HEK293 (cell line): Measurements from ENCODE around the gene PSMD13.

Source experiments
- CTCF ChIA-PET: fragments of 350-600 bp; formaldehyde crosslinking; extraction: SDS; loops from one replicate; lab custom pipeline; 2021; ENCODE audit warnings: antibody characterized with exemption; lab: Yijun Ruan, JAX
- POLR2A ChIA-PET: fragments of 300-600 bp; formaldehyde crosslinking; extraction: SDS; loops from one replicate; lab custom pipeline; 2020; ENCODE audit warnings: antibody characterized with exemption, inconsistent platforms; lab: Yijun Ruan, JAX
- H3K27ac ChIP-seq: fragments of 200-500 bp; sonication (Bioruptor generic); 2 replicates; pipeline ENCODE4 v1.5.1; 2014; ENCODE audit warnings: low read depth, low read length, control low read depth, inconsistent platforms; ENCODE audit errors: extremely low read depth
- H3K36me3 ChIP-seq, 2 experiments: fragments of 200-500 bp in 1 of 2; sonication (Bioruptor generic) in 1 of 2; 1 replicate in 1 of 2; 2 replicates in 1 of 2; pipeline ENCODE4 v1.5.1; 2014 to 2017; ENCODE audit warnings: inconsistent platforms in 2 of 2, low read length in 2 of 2; ENCODE audit not compliant: control insufficient read depth in 2 of 2, insufficient read depth in 1 of 2
- H3K4me1 ChIP-seq: fragments of 200-500 bp; sonication (Bioruptor generic); 2 replicates; pipeline ENCODE4 v1.5.1; 2014; ENCODE audit warnings: mild to moderate bottlenecking, low read length, inconsistent platforms; ENCODE audit not compliant: control insufficient read depth, insufficient read depth
- H3K4me3 ChIP-seq: 2 replicates; pipeline ENCODE4 v1.5.1; 2011; ENCODE audit warnings: low read depth, mild to moderate bottlenecking, control low read depth, low read length, moderate library complexity
- H3K9me3 ChIP-seq: fragments of 200-500 bp; sonication (Bioruptor generic); 2 replicates; pipeline ENCODE4 v1.5.1; 2014; ENCODE audit warnings: low read depth, low read length, inconsistent platforms; ENCODE audit not compliant: control insufficient read depth, insufficient read depth
- REST ChIP-seq: fragments of 450-650 bp; formaldehyde crosslinking; IDR thresholded peaks from 2 replicates; pipeline ENCODE4 v1.5.1; 2016; ENCODE audit warnings: missing biosample characterization, missing genetic modification characterization
- TCF7L2 ChIP-seq: IDR thresholded peaks from 2 replicates; pipeline ENCODE4 v1.6.1; 2011; ENCODE audit warnings: low read depth, mild to moderate bottlenecking, inconsistent platforms, low read length, moderate library complexity, borderline replicate concordance
- YY1 ChIP-seq: fragments of 450-650 bp; formaldehyde crosslinking; IDR thresholded peaks from 2 replicates; pipeline ENCODE4 v1.5.1; 2018; ENCODE audit warnings: missing biosample characterization, missing genetic modification characterization
- ZBTB21 ChIP-seq: fragments of 450-650 bp; formaldehyde crosslinking; IDR thresholded peaks from 2 replicates; pipeline ENCODE4 v1.5.1; 2017; ENCODE audit warnings: missing biosample characterization, missing genetic modification characterization
- ZBTB44 ChIP-seq: fragments of 450-650 bp; IDR thresholded peaks from 2 replicates; pipeline ENCODE4 v1.5.1; 2018; ENCODE audit warnings: missing biosample characterization, mild to moderate bottlenecking, missing genetic modification characterization
- ZBTB6 ChIP-seq: fragments of 450-650 bp; formaldehyde crosslinking; IDR thresholded peaks from 2 replicates; pipeline ENCODE4 v1.5.1; 2017; ENCODE audit warnings: missing biosample characterization, missing genetic modification characterization
- ZNF114 ChIP-seq: fragments of 450-650 bp; formaldehyde crosslinking; IDR thresholded peaks from 2 replicates; pipeline ENCODE4 v1.5.0; 2017; ENCODE audit warnings: missing biosample characterization, missing genetic modification characterization
- ZNF302 ChIP-seq: fragments of 450-650 bp; formaldehyde crosslinking; IDR thresholded peaks from 2 replicates; pipeline ENCODE4 v1.5.1; 2016; ENCODE audit warnings: missing biosample characterization, missing genetic modification characterization, low read depth
- ZNF404 ChIP-seq: fragments of 450-650 bp; formaldehyde crosslinking; IDR thresholded peaks from 2 replicates; pipeline ENCODE4 v1.5.1; 2017; ENCODE audit warnings: missing biosample characterization, missing genetic modification characterization
- ZNF548 ChIP-seq: fragments of 450-650 bp; formaldehyde crosslinking; IDR thresholded peaks from 2 replicates; pipeline ENCODE4 v1.5.1; 2016; ENCODE audit warnings: missing biosample characterization, missing genetic modification characterization
- ZNF560 ChIP-seq: fragments of 450-650 bp; formaldehyde crosslinking; IDR thresholded peaks from 2 replicates; pipeline ENCODE4 v1.5.1; 2017; ENCODE audit warnings: missing biosample characterization, missing genetic modification characterization, borderline replicate concordance
- ZNF561 ChIP-seq: fragments of 450-650 bp; IDR thresholded peaks from 2 replicates; pipeline ENCODE4 v1.5.1; 2018; ENCODE audit warnings: missing biosample characterization, missing genetic modification characterization, borderline replicate concordance
- ZNF600 ChIP-seq: fragments of 450-650 bp; formaldehyde crosslinking; IDR thresholded peaks from 2 replicates; pipeline ENCODE4 v1.5.1; 2016; ENCODE audit warnings: missing biosample characterization, missing genetic modification characterization
- ZNF670 ChIP-seq: fragments of 450-650 bp; formaldehyde crosslinking; IDR thresholded peaks from 2 replicates; pipeline ENCODE4 v1.5.1; 2016; ENCODE audit warnings: missing biosample characterization, missing genetic modification characterization, low read depth
- ZNF677 ChIP-seq: fragments of 450-650 bp; IDR thresholded peaks from 2 replicates; pipeline ENCODE4 v1.5.0; 2018; ENCODE audit warnings: missing biosample characterization, mild to moderate bottlenecking, missing genetic modification characterization, moderate library complexity
- ZNF747 ChIP-seq: fragments of 450-650 bp; formaldehyde crosslinking; IDR thresholded peaks from 2 replicates; pipeline ENCODE4 v1.5.1; 2016; ENCODE audit warnings: missing biosample characterization, missing genetic modification characterization
- TF ChIP-seq, protein P1 (sequence below): fragments of 450-650 bp; formaldehyde crosslinking; IDR thresholded peaks from 2 replicates; pipeline ENCODE4; 2016; ENCODE audit warnings: missing biosample characterization, missing genetic modification characterization
- TF ChIP-seq, protein P2 (sequence below): fragments of 450-650 bp; formaldehyde crosslinking; IDR thresholded peaks from 2 replicates; pipeline ENCODE4 v1.5.1; 2017; ENCODE audit warnings: missing biosample characterization, mild to moderate bottlenecking, missing genetic modification characterization, moderate library complexity
- TF ChIP-seq, protein P3 (sequence below): fragments of 450-650 bp; formaldehyde crosslinking; IDR thresholded peaks from 2 replicates; pipeline ENCODE4 v1.5.1; 2016; ENCODE audit warnings: missing biosample characterization, missing genetic modification characterization

Gene PSMD13

DNA sequence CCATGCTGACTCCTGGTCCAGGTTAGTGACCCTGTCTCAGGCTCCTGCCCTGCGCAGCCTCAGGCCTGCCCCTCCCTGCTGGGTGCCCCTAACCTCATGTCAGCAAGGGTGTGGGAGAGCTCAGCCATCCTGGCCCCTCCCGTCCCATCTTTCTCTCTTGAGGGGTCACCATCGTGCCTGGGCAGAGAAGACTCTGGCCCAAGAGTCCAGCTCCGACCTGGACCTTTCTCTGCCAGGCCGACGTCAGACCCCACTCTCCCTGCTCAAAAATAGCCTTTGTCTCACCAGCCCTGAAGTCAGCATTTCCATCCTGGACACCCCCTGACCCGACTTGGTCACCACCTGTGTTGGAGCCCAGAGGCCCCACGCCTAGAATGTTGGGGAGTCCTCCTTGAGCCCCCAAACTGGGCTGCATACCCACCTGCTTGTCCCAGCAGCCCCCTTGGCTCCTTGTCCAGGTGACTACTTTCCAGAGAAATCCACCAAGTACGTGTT, 39.0 kb upstream of the PSMD13 start:
- no peak overlapping the region for H3K27ac ChIP-seq
- no peaks in the 10 kb centered on the region for H3K9me3 ChIP-seq
- no peak overlapping the region for H3K4me3 ChIP-seq
- H3K36me3 ChIP-seq: peaks cover 0 to 3% of the 10 kb centered on the region in 2 experiments; a peak in 1 of 3 replicates
- H3K4me1 ChIP-seq: no peaks in the 10 kb centered on the region
- CTCF ChIA-PET: interaction anchor here (0.6 kb wide), 1 partner anchor 254 kb away, joined by 3 read pairs; no protein-coding TSS in a partner anchor
- TF ChIP-seq ZNF560 (tag by site-specific recombination) (no peak), ZNF302 (tag by site-specific recombination) (no peak), REST (tag by site-specific recombination) (no peak)
- TF ChIP-seq, protein P1, sequence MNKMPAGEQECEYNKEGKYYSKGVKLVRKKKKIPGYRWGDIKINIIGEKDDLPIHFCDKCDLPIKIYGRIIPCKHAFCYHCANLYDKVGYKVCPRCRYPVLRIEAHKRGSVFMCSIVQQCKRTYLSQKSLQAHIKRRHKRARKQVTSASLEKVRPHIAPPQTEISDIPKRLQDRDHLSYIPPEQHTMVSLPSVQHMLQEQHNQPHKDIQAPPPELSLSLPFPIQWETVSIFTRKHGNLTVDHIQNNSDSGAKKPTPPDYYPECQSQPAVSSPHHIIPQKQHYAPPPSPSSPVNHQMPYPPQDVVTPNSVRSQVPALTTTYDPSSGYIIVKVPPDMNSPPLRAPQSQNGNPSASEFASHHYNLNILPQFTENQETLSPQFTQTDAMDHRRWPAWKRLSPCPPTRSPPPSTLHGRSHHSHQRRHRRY (tag by site-specific recombination): no peak
- POLR2A ChIA-PET: no interaction called here

GRCh38 chr11:198236-198806, 38.5 kb upstream of the PSMD13 start:
- Histone ChIP-seq H3K4me3 (no peak overlapping the region), H3K9me3 (no peaks in the 10 kb centered on the region), H3K4me1 (no peaks in the 10 kb centered on the region), H3K36me3 (peaks cover 0 to 5% of the 10 kb centered on the region in 2 experiments; a peak in 1 of 3 replicates), H3K27ac (no peak overlapping the region)
- TF ChIP-seq ZNF548 (tag by site-specific recombination): no peak
- TF ChIP-seq ZNF670 (tag by site-specific recombination): no peak
- TF ChIP-seq ZNF747 (tag by site-specific recombination): no peak
- no peak for TF ChIP-seq ZNF114
- no peak for TF ChIP-seq ZBTB6 (tag by site-specific recombination)
- no peak for TF ChIP-seq ZNF600 (tag by site-specific recombination)
- no peak for TF ChIP-seq ZBTB44 (tag by site-specific recombination)
- TF ChIP-seq YY1: no peak
- no peak for TF ChIP-seq ZBTB21 (tag by site-specific recombination)
- no peak for TF ChIP-seq ZNF677 (tag by site-specific recombination)
- TF ChIP-seq, protein P2, sequence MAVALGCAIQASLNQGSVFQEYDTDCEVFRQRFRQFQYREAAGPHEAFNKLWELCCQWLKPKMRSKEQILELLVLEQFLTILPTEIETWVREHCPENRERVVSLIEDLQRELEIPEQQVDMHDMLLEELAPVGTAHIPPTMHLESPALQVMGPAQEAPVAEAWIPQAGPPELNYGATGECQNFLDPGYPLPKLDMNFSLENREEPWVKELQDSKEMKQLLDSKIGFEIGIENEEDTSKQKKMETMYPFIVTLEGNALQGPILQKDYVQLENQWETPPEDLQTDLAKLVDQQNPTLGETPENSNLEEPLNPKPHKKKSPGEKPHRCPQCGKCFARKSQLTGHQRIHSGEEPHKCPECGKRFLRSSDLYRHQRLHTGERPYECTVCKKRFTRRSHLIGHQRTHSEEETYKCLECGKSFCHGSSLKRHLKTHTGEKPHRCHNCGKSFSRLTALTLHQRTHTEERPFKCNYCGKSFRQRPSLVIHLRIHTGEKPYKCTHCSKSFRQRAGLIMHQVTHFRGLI: no peak
- no peak for TF ChIP-seq ZNF561
- no peak for TF ChIP-seq TCF7L2
- TF ChIP-seq, protein P3, sequence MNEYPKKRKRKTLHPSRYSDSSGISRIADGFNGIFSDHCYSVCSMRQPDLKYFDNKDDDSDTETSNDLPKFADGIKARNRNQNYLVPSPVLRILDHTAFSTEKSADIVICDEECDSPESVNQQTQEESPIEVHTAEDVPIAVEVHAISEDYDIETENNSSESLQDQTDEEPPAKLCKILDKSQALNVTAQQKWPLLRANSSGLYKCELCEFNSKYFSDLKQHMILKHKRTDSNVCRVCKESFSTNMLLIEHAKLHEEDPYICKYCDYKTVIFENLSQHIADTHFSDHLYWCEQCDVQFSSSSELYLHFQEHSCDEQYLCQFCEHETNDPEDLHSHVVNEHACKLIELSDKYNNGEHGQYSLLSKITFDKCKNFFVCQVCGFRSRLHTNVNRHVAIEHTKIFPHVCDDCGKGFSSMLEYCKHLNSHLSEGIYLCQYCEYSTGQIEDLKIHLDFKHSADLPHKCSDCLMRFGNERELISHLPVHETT (tag by site-specific recombination): no peak
- TF ChIP-seq ZNF404: no peak
- ChIA-PET CTCF (interaction anchor here (0.6 to 1.0 kb wide), 2 partner anchors 250 to 253 kb away, joined by 3 read pairs; no protein-coding TSS in a partner anchor), POLR2A (no interaction called here)
